D721Med (cell line): ENCODE measurements around the gene OASL.

ENCODE experiments used
- DNase-seq: peaks from one replicate; pipeline ENCODE4 v3.0.0; 2011; ENCODE audit warnings: low spot score; ENCODE audit not compliant: insufficient read length
- FAIRE-seq: peaks from 2 replicates; lab custom pipeline; 2011; peaks lifted over from hg19 to GRCh38; lab: Jason Lieb, UNC
- CTCF ChIP-seq: IDR thresholded peaks from 2 replicates; pipeline ENCODE4 v1.5.1; 2012; ENCODE audit warnings: mild to moderate bottlenecking, control low read depth; ENCODE audit not compliant: insufficient read depth; ENCODE audit errors: missing control alignments

Gene OASL

DNA sequence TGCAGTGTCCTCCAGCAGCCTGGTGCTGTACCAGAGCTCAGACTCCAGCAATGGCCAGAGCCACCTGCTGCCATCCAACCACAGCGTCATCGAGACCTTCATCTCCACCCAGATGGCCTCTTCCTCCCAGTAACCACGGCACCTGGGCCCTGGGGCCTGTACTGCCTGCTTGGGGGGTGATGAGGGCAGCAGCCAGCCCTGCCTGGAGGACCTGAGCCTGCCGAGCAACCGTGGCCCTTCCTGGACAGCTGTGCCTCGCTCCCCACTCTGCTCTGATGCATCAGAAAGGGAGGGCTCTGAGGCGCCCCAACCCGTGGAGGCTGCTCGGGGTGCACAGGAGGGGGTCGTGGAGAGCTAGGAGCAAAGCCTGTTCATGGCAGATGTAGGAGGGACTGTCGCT lies 38.0 kb downstream of the OASL start:
- no peak for FAIRE-seq
- no peak for TF ChIP-seq CTCF
- DNase-seq, result no peak

GRCh38 chr12:121000530-121000929 lies 38.5 kb downstream of the OASL start:
- FAIRE-seq, result no peak
- DNase-seq, result no peak
- TF ChIP-seq CTCF, result no peak

DNA sequence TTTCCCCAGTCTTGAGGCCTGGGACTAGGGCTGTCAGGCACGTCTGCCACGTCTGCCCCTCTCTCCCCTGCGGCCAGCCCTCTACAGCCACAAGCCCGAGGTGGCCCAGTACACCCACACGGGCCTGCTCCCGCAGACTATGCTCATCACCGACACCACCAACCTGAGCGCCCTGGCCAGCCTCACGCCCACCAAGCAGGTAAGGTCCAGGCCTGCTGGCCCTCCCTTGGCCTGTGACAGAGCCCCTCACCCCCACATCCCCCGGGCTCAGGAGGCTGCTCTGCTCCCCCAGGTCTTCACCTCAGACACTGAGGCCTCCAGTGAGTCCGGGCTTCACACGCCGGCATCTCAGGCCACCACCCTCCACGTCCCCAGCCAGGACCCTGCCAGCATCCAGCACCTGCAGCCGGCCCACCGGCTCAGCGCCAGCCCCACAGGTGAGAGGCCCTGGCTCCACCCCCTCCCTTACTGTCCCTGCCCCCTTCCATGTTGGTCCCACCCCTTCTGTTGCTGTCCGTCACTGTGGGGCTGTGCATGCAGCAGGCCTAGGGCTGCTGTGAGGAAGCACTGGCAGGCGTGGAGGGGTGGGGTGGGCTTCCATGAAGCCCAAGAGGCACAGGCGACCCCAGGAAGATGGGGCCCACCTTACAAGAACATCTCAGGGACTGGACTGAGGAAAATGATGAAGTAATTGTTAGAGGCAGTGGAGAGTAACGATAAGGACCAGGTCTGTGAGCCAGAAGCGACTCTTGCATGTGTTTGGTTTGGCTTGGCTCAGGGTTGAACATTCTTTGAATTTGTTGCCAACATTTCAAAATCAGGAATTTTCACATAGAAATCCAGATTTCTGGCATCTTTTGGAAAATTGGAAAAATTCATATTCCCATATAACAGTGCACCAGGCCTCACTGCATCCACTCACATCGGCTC lies 39.6 kb downstream of the OASL start:
- no peak for TF ChIP-seq CTCF
- FAIRE-seq (no peak), DNase-seq (no peak)

DNA sequence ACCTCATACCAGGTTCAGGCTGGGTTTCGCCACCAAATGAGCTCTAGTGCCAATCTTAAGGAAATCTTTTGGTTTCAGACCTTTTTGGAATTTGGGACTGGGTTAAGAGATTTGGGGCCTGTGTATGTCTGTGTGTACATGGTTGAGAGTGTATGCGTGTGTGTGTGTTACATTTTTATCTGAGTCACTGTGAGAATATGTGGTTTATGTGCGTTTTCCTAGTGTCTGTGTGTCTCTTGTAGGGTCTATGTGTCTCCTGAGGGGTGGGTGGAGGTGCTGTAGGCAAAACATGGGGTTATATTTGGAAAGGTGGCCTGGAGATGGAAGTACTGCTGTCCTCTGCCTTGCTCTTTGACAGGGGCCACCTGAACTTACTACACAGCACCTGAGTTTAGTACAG lies 40.6 kb downstream of the OASL start:
- no peak for TF ChIP-seq CTCF
- DNase-seq (no peak), FAIRE-seq (no peak)

GRCh38 chr12:120997448-120997847 lies 41.6 kb downstream of the OASL start:
- no peak for FAIRE-seq
- TF ChIP-seq CTCF, result no peak
- DNase-seq, result no peak

DNA sequence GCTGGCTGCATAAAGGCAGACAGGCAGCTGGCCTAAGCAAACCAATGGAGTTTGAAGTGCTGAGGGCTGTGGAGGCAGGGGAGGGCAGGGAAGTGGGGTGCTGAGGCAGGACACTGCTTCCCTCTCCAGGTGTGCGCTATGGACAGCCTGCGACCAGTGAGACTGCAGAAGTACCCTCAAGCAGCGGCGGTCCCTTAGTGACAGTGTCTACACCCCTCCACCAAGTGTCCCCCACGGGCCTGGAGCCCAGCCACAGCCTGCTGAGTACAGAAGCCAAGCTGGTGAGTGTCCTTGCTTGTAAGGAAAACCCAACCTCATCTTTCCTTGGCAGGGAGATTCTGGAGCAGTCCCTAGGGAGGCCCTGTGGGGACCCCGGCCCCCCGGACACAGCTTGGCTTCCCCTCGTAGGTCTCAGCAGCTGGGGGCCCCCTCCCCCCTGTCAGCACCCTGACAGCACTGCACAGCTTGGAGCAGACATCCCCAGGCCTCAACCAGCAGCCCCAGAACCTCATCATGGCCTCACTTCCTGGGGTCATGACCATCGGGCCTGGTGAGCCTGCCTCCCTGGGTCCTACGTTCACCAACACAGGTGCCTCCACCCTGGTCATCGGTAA lies 42.8 kb downstream of the OASL start:
- FAIRE-seq (no peak), DNase-seq (no peak)
- TF ChIP-seq CTCF, result no peak
